HG02840 (cell line): ENCODE data around the gene SLC6A15.

Experiments used
- ATAC-seq: cut with Tn5 transposase; IDR thresholded peaks from one replicate; pipeline ENCODE4 v1.9.1; 2021; ENCODE audit warnings: mild to moderate bottlenecking, moderate library complexity, moderate number of reproducible peaks; ENCODE audit not compliant: unreplicated experiment, low FRiP score

The SLC6A15 gene

GRCh38 chr12:84810611-84811010 is 102.0 kb downstream of the SLC6A15 start:
- ATAC-seq = no peak
